HepG2 (cell line): Measurements from ENCODE around the gene QKI.

Experiments used
- BHLHE40 ChIP-seq: IDR thresholded peaks from 2 replicates; pipeline ENCODE4 v1.6.1; 2011; ENCODE audit warnings: low read length, improper control_type of control experiment
- BRCA1 ChIP-seq: sonication (generic); formaldehyde crosslinking; IDR thresholded peaks from 2 replicates; pipeline ENCODE4 v1.4.0; 2020; ENCODE audit warnings: missing genetic modification reagents
- FOXK1 ChIP-seq: sonication (generic); formaldehyde crosslinking; IDR thresholded peaks from 2 replicates; pipeline ENCODE4 v1.4.0; 2020; ENCODE audit warnings: low read depth, missing genetic modification reagents, borderline replicate concordance
- KDM5B ChIP-seq: sonication (generic); formaldehyde crosslinking; IDR thresholded peaks from 2 replicates; pipeline ENCODE4 v1.4.0; 2020; ENCODE audit warnings: missing genetic modification reagents, mild to moderate bottlenecking, borderline replicate concordance
- TF ChIP-seq, protein P1 (sequence below): IDR thresholded peaks from 2 replicates; pipeline ENCODE4 v1.6.1; 2016; ENCODE audit warnings: low read depth, borderline replicate concordance
- TF ChIP-seq, protein P2 (sequence below), 2 experiments: sonication (generic) in 1 of 2; formaldehyde crosslinking in 1 of 2; IDR thresholded peaks; 2 replicates each; pipeline versions ENCODE4 v1.5.1 to v1.6.1; 2011 to 2020; ENCODE audit warnings: borderline replicate concordance in 1 of 2, low read depth in 1 of 2, low read length in 1 of 2, mild to moderate bottlenecking in 1 of 2, missing genetic modification reagents in 1 of 2, moderate library complexity in 1 of 2

DNA sequence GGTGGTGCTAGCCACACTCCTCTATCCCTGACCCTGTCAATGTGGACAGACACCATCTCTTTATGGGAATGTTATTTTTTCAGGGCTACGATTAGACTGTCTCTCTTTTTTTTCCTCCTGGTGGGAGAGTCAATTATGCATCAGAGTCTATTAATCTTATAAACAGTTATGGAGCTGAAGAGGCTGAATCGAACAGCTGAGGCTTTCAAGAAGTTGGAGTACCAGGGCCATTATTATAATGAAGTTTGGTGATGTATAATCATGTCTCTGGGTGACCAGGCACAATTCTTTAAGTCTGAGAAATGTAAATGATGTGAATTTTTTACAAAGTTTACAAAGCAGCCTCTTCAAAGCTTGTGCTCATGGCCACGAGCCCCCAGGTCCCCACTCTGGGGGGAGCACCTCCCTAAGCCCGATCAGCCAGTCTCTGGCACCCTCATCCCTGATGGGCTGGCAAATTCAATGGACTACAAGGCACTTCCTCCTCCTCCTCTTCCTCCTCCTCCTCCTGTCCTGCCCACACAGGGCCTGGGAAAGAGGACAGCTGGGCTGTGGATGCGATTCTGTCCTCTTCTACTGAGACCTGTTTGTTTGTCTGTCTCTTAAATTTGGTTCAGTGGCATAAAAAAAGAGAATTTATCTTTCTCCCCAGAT lies 43.9 kb upstream of the QKI start:
- TF ChIP-seq, protein P1, sequence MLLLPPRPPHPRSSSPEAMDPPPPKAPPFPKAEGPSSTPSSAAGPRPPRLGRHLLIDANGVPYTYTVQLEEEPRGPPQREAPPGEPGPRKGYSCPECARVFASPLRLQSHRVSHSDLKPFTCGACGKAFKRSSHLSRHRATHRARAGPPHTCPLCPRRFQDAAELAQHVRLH (CRISPR knock-in tag), result no peak
- TF ChIP-seq BHLHE40 (no peak), BRCA1 (CRISPR knock-in tag) (no peak), KDM5B (CRISPR knock-in tag) (no peak), FOXK1 (CRISPR knock-in tag) (no peak)
- TF ChIP-seq, protein P2, sequence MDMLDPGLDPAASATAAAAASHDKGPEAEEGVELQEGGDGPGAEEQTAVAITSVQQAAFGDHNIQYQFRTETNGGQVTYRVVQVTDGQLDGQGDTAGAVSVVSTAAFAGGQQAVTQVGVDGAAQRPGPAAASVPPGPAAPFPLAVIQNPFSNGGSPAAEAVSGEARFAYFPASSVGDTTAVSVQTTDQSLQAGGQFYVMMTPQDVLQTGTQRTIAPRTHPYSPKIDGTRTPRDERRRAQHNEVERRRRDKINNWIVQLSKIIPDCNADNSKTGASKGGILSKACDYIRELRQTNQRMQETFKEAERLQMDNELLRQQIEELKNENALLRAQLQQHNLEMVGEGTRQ (IDR thresholded peaks at IDR 0.05; ENCODE audit: low read depth, low read length), result no peak
- TF ChIP-seq, protein P2 (CRISPR knock-in tag; IDR thresholded peaks at IDR 0.05; ENCODE audit: borderline replicate concordance), result no peak
